ENCODE measurements around the gene ADGRV1.
A peak's percentile ranks its signal among the peaks of the same experiment; 100 is the strongest.

The ADGRV1 gene

GRCh38 chr5:90534922-90535321 lies 23.7 kb upstream of the ADGRV1 start:
- Histone ChIP-seq H3K9me3 (ENCODE audit: insufficient read depth, low read depth, low read length) (no peaks in the 10 kb centered on the region), H3K9ac (ENCODE audit: low read depth, low read length) (no peak overlapping the region), H3K4me3 (ENCODE audit: low read length) (no peak overlapping the region), H3K4me1 (ENCODE audit: insufficient read depth, low read length) (peaks cover 15% of the 10 kb centered on the region), H3K27me3 (ENCODE audit: insufficient read depth, low read length) (no peaks in the 10 kb centered on the region), H3K27ac (ENCODE audit: low read depth, low read length) (no peak overlapping the region), H3K36me3 (ENCODE audit: insufficient read depth, low read length) (no peaks in the 10 kb centered on the region)
- WGBS: 93% methylated on average over 3 of the region's 3 CpGs

GRCh38 chr5:90542827-90543519 lies 15.6 kb upstream of the ADGRV1 start:
- WGBS: 38% methylated on average over 4 of the region's 4 CpGs

DNA sequence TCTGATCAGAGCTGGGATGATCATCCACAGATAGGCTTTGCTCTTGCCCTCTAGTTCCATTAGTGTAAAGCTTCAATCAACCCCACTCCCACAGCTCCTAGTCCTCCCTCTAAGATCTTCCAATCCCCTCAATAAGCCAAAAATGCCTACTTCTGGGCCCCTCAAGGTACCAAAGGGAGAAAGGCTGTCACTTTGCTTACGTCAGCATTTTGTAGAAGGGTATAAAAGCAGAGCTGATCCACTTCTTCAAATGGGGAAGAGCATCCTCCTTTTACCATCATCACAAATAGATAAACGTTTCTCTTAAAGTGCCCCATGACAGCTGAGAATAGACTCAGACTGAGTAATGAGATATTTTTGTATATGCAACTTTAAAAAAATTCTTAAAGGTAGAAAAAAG lies 13.1 kb upstream of the ADGRV1 start:
- Histone ChIP-seq H3K9me3 (ENCODE audit: insufficient read depth, low read depth, low read length) (no peaks in the 10 kb centered on the region), H3K27ac (ENCODE audit: low read depth, low read length) (no peak overlapping the region), H3K4me3 (ENCODE audit: low read length) (no peak overlapping the region), H3K27me3 (ENCODE audit: insufficient read depth, low read length) (no peaks in the 10 kb centered on the region), H3K36me3 (ENCODE audit: insufficient read depth, low read length) (no peaks in the 10 kb centered on the region), H3K9ac (ENCODE audit: low read depth, low read length) (no peak overlapping the region), H3K4me1 (ENCODE audit: insufficient read depth, low read length) (peaks cover 50% of the 10 kb centered on the region)
- 88% methylated on average over 1 of the region's 2 CpGs for WGBS

More at GRCh38 chr5:90542827-90543519, 15.6 kb upstream of the ADGRV1 start:
- no peaks in the 10 kb centered on the region for H3K27me3 ChIP-seq (ENCODE audit: insufficient read depth, low read length)
- H3K4me1 ChIP-seq (ENCODE audit: insufficient read depth, low read length): peaks cover 41% of the 10 kb centered on the region
- peak overlapping the region; percentile 93 for H3K27ac ChIP-seq (ENCODE audit: low read depth, low read length)
- H3K4me3 ChIP-seq (ENCODE audit: low read length): no peak overlapping the region
- H3K9me3 ChIP-seq (ENCODE audit: insufficient read depth, low read depth, low read length): no peaks in the 10 kb centered on the region
- H3K36me3 ChIP-seq (ENCODE audit: insufficient read depth, low read length): no peaks in the 10 kb centered on the region
- H3K9ac ChIP-seq (ENCODE audit: low read depth, low read length): 0 out of 2 replicates have a peak overlapping the region, but pooled peaks have one; percentile 27

- H3K9ac ChIP-seq (ENCODE audit: low read depth, low read length): no peak overlapping the region
- no peak overlapping the region for H3K27ac ChIP-seq (ENCODE audit: low read depth, low read length)
- no peaks in the 10 kb centered on the region for H3K9me3 ChIP-seq (ENCODE audit: insufficient read depth, low read depth, low read length)
- no peaks in the 10 kb centered on the region for H3K27me3 ChIP-seq (ENCODE audit: insufficient read depth, low read length)
- peaks cover 50% of the 10 kb centered on the region for H3K4me1 ChIP-seq (ENCODE audit: insufficient read depth, low read length)
- H3K36me3 ChIP-seq (ENCODE audit: insufficient read depth, low read length): no peaks in the 10 kb centered on the region
- no peak overlapping the region for H3K4me3 ChIP-seq (ENCODE audit: low read length)
- WGBS: 87% methylated on average over 3 of the region's 4 CpGs
Observed at GRCh38 chr5:90546216-90546837, 12.3 kb upstream of the ADGRV1 start.

GRCh38 chr5:90547072-90547536 lies 11.5 kb upstream of the ADGRV1 start:
- Histone ChIP-seq H3K27ac (ENCODE audit: low read depth, low read length) (no peak overlapping the region), H3K9ac (ENCODE audit: low read depth, low read length) (no peak overlapping the region), H3K4me3 (ENCODE audit: low read length) (no peak overlapping the region), H3K36me3 (ENCODE audit: insufficient read depth, low read length) (no peaks in the 10 kb centered on the region), H3K4me1 (ENCODE audit: insufficient read depth, low read length) (peaks cover 50% of the 10 kb centered on the region), H3K9me3 (ENCODE audit: insufficient read depth, low read depth, low read length) (no peaks in the 10 kb centered on the region), H3K27me3 (ENCODE audit: insufficient read depth, low read length) (no peaks in the 10 kb centered on the region)
- 71% methylated on average over 1 of the region's 1 CpG for WGBS

DNA sequence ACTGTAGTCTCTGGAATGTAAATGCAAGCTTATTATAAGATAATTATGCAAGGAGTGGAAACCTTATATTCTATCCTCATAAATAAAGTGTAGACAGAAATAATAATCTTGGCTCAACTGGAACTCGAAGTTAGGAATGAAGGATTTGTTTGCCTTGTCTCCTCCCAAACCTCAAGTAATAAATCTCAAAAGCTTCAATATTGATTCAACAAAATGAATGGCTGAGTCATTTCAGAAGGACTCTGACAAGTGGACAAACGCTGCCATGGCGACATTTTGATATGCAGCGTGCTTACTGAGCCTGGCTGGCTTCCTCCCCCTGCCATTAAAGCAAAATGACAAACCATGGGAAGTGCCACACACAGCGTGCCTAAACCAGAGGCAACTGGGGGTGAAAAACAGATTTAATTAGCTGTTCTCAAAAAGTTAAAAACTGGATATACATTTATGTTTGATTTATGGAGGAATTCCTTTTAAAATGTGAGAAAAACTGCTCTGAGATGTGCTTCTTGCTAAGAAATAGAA lies 10.5 kb upstream of the ADGRV1 start:
- Histone ChIP-seq H3K27ac (ENCODE audit: low read depth, low read length) (no peak overlapping the region), H3K9ac (ENCODE audit: low read depth, low read length) (no peak overlapping the region), H3K4me1 (ENCODE audit: insufficient read depth, low read length) (peaks cover 42% of the 10 kb centered on the region), H3K9me3 (ENCODE audit: insufficient read depth, low read depth, low read length) (no peaks in the 10 kb centered on the region), H3K27me3 (ENCODE audit: insufficient read depth, low read length) (no peaks in the 10 kb centered on the region), H3K4me3 (ENCODE audit: low read length) (no peak overlapping the region), H3K36me3 (ENCODE audit: insufficient read depth, low read length) (no peaks in the 10 kb centered on the region)
- WGBS: 67% methylated on average over 5 of the region's 5 CpGs

- H3K9me3 ChIP-seq (ENCODE audit: insufficient read depth, low read depth, low read length): no peaks in the 10 kb centered on the region
- no peak overlapping the region for H3K9ac ChIP-seq (ENCODE audit: low read depth, low read length)
- H3K27ac ChIP-seq (ENCODE audit: low read depth, low read length): no peak overlapping the region
- no peak overlapping the region for H3K4me3 ChIP-seq (ENCODE audit: low read length)
- H3K4me1 ChIP-seq (ENCODE audit: insufficient read depth, low read length): peaks cover 42% of the 10 kb centered on the region
- no peaks in the 10 kb centered on the region for H3K27me3 ChIP-seq (ENCODE audit: insufficient read depth, low read length)
- H3K36me3 ChIP-seq (ENCODE audit: insufficient read depth, low read length): no peaks in the 10 kb centered on the region
Observed at GRCh38 chr5:90549223-90549622, 9.4 kb upstream of the ADGRV1 start.

DNA sequence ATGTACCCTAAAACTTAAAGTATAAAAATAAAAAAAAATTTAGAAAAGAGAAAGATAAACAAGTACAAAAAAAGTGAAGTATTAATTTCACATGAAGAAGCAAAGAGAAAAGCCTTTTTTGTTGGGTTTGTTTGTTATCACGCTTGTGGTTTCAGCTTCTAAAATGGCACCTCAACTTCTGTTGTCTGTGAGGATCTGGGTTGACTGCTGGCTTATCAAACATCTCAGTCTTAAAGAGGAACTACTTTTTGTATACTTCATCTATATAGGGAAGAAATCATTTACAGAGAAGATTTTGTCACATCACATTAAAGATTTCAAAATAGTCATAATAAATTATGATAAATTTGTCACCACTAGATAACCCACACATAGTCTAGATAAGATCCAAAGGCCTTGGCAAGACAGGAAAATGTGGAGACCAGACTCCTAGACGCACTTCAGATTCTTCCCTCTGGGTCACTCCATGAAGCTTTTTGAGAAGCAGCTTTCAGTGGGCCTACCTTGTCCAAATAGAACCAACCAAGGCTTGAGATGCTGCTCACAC lies 8.8 kb upstream of the ADGRV1 start:
- no peak overlapping the region for H3K4me3 ChIP-seq (ENCODE audit: low read length)
- H3K36me3 ChIP-seq (ENCODE audit: insufficient read depth, low read length): no peaks in the 10 kb centered on the region
- H3K9ac ChIP-seq (ENCODE audit: low read depth, low read length): no peak overlapping the region
- no peaks in the 10 kb centered on the region for H3K9me3 ChIP-seq (ENCODE audit: insufficient read depth, low read depth, low read length)
- H3K27ac ChIP-seq (ENCODE audit: low read depth, low read length): no peak overlapping the region
- WGBS: 100% methylated on average over 2 of the region's 2 CpGs
- no peaks in the 10 kb centered on the region for H3K27me3 ChIP-seq (ENCODE audit: insufficient read depth, low read length)
- peaks cover 43% of the 10 kb centered on the region for H3K4me1 ChIP-seq (ENCODE audit: insufficient read depth, low read length)

- Histone ChIP-seq H3K9ac (ENCODE audit: low read depth, low read length) (no peak overlapping the region), H3K4me1 (ENCODE audit: insufficient read depth, low read length) (peaks cover 55% of the 10 kb centered on the region), H3K36me3 (ENCODE audit: insufficient read depth, low read length) (no peaks in the 10 kb centered on the region), H3K27ac (ENCODE audit: low read depth, low read length) (no peak overlapping the region), H3K9me3 (ENCODE audit: insufficient read depth, low read depth, low read length) (no peaks in the 10 kb centered on the region), H3K27me3 (ENCODE audit: insufficient read depth, low read length) (no peaks in the 10 kb centered on the region), H3K4me3 (ENCODE audit: low read length) (no peak overlapping the region)
- WGBS: 93% methylated on average over 3 of the region's 3 CpGs
Observed at GRCh38 chr5:90550963-90551362, 7.6 kb upstream of the ADGRV1 start.

- H3K27me3 ChIP-seq (ENCODE audit: insufficient read depth, low read length): no peaks in the 10 kb centered on the region; the same call in 1 of the 2 replicates
- H3K9me3 ChIP-seq (ENCODE audit: insufficient read depth, low read depth, low read length): no peaks in the 10 kb centered on the region
- WGBS: 91% methylated on average over 5 of the region's 5 CpGs
- no peak overlapping the region for H3K27ac ChIP-seq (ENCODE audit: low read depth, low read length)
- no peaks in the 10 kb centered on the region for H3K36me3 ChIP-seq (ENCODE audit: insufficient read depth, low read length)
- H3K9ac ChIP-seq (ENCODE audit: low read depth, low read length): no peak overlapping the region
- no peak overlapping the region for H3K4me3 ChIP-seq (ENCODE audit: low read length)
- peaks cover 55% of the 10 kb centered on the region for H3K4me1 ChIP-seq (ENCODE audit: insufficient read depth, low read length)
Observed at GRCh38 chr5:90551376-90551775, 7.2 kb upstream of the ADGRV1 start.

DNA sequence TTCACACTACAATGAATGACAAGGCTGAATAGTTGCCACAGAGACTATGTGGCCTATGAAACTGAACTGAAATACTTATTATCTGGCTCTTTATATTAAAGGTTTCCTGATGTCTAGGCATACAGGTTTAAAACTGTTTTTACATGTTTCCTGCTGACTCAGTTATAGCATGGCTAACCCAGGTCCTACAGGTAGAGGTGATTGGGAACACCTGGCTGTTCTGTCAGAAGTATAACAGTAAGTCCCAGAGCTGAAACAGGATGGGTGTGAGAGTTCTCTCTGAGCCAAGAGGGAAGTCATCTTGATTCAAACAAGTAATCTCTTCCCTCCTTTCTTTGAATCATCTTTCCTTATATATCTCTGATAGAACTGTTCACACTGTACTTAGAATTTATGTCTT lies 4.9 kb upstream of the ADGRV1 start:
- Histone ChIP-seq H3K9ac (ENCODE audit: low read depth, low read length) (no peak overlapping the region), H3K9me3 (ENCODE audit: insufficient read depth, low read depth, low read length) (no peaks in the 10 kb centered on the region), H3K36me3 (ENCODE audit: insufficient read depth, low read length) (no peaks in the 10 kb centered on the region), H3K4me3 (ENCODE audit: low read length) (no peak overlapping the region), H3K27me3 (ENCODE audit: insufficient read depth, low read length) (peaks cover 10% of the 10 kb centered on the region; the same call in 1 of the 2 replicates), H3K27ac (ENCODE audit: low read depth, low read length) (peak overlapping the region; percentile 74; the same call in 1 of the 2 replicates), H3K4me1 (ENCODE audit: insufficient read depth, low read length) (peaks cover 47% of the 10 kb centered on the region)
